DMS 273 (cell line): ENCODE measurements around the gene THADA.
A peak's percentile ranks its signal among the peaks of the same experiment; 100 is the strongest.
"Not testable (repeated sequence)": the region's sequence is repeated elsewhere in the genome, so short reads cannot be mapped to it uniquely, and the experiment has no call there.

Source experiments
- DNase-seq: peaks from one replicate; lab custom pipeline; 2025; ENCODE audit not compliant: unreplicated experiment; lab: John Stamatoyannopoulos, UW

THADA gene

DNA sequence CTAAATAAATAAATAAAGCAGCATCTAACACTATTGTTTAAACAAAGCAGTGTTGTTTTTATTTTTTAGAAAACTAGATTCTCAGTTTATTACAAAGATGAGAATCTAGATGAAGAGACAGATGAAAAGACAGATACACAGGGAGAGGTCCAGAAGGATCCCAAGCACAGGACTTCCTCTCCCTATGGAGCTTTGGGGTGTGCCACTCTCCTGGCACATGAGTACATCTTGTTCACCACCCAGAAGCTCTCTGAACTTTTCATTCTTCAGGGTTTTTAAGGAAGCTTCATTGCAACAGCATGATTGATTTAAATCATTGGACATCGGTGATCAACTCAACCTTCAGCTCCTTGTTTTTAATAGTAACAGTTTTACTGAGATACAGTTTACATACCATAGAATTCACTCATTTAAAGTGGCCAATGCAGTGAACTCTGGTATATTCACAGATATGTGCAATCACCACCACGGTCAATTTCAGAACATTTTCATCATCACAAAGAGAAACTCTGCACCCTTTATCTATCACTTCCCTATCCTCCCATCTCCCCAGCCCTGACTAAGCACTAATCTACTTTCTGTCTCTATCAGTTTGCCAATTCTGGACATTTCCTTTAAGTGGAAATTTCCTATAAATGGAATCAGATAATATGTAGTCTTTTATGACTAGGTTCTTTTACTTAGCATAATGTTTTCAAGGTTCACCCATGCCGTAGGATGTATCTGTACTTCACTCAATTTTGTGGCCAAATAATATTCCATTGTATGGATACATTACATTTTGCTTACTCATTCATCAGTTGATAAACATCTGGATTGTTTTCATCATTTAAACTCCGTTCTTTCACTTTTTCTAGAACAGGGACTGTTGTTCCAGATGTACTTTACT, 307.2 kb downstream of the THADA start:
- no peak for DNase-seq

DNA sequence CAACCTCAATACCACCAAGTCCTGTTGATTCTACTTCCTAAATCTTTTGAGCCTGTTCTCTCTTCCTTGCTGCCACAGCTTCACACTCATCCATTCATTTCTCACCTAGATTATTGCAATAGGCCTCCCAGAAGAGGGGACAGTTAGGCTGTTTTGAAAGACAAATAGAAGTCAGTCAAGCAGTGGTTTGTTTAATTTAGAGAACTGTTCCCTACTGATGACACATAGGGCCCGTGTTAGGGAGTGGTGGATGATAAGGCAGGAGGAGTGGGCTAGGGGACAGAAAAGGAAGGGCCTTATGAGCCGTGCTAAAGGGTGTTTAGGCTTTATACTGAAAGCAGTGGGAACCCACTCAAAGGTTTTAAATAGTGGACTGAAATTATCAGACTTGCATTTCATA, 309.9 kb downstream of the THADA start:
- no peak for DNase-seq

DNA sequence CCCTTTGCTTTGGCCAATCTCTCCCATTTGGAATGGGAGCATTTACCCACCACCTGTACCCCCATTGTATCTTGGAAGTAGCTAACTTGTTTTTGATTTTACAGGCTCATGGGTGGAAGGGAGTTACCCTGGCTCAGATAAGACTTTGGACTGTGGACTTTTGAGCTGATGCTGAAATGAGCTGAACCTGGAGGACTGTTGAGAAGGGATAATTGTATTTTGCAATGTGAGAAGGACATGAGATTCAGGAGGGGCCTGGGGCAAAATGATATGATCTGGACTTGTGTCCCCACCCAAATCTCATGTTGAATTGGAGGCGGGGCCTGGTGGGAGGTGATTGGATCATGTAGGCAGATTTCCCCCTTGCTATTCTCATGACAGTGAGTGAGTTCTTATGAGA, 310.9 kb downstream of the THADA start:
- DNase-seq = no peak

DNA sequence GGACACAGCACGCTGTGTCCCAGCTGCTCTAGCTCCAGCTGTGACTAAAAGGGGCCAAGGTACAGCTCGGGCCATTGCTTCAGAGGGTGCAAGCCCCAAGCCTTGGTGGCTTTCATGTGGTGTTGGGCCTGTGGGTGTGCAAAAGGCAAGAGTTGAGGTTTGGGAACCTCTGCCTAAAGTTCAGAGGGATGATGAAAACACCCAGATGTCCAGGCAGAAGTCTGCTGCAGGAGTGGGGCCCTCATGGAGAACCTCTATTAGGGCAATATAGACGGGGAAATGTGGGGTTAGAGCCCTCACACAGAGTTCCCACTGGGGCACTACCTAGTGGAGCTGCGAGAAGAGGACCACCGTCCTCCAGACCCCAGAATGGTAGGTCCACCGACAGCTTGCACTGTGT, 311.5 kb downstream of the THADA start:
- DNase-seq = not testable (repeated sequence)

DNA sequence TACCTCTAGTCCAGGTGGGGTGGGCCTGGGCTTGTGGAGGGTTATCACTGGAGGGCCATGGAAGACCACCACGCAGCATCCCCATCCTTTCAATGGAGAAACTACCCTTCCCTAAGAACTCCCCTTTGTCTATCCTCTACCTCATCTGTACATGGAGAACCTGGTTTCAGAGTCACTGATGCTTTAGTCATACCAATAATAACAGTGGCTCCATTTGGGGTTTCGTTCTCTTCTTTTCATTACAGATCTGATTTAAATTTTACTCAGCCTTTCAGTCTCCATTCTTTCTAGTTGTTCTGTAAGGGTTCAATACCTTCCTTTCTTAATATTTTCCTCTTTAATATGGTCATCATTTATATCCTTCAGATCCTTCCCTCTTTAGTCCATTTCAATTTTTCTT, 314.8 kb downstream of the THADA start:
- no peak for DNase-seq

DNA sequence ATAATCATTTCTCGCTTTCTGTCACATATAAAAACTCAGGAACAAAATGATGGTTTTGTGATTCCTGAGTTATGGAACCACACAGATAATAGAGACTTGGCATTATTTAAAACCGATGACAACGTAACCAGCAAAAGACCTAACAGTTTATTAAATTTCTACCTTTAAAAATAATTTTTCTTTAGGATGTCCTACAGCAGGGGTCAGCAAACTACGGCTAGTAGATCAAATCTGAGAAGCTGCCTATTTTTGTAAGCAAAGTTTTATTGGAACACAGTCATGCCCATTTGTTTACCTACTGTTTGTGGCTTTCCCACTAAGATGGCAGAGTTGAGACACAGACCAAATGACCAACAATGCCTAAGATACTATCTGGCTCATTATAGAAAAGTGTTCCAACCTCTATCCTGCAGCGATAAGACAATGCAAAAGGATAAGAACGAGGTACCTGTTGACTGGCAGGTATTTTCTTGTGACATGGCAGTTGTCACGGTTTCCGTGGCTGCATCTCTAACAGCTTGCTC, 316.5 kb downstream of the THADA start:
- no peak for DNase-seq

DNA sequence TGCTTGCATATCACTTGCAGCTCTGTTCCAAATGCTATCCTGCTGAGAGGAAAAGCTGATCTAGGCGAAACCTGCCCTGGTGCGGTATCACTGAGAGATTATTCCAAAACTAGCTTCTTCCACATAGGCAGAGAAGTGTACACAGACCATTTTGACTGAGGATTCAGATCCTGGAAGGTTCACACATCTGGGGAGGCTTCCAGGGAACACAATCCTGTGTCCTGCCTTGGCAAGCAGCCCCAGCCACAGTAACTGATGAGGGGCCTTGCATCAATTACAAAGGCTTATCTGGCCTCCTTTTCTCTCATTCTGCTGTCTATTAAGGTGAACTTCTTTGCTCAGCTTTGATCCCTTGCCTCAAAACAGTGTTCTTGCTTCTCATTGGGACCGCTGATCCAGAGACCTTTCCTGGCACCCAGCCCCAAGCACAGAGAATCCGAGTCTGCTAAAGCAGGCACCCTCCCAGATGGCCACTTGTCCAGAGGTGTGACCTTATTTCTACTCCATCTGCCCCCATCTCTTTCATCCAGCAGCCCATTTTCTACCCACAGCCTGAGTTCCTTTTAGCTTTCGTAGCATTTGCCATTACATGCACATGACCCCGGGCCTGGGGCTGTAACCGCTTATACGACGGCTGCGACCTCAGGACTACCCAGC, 317.1 kb downstream of the THADA start:
- DNase-seq = peak; percentile 27

DNA sequence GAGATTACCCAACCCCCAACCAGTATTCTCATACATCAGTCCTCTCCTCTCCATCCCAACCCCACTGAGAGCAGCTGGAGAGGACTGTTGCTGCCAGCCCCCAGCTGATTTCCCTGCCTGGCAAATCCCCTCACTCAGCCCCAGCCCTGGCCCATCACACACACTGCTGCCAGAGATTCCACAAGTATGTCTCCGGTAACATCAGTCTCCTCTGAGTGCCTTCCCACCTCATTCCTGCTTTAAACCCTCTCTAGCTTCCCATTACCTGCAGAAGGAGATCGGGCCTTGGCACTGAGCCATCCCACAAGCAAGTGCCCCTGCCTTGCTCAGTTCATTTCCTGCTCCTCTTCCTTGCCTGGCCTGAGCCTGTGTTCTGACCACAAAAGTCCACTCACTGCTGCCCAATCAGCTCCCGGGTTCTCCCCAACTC, 318.9 kb downstream of the THADA start:
- DNase-seq = peak; percentile 17

DNA sequence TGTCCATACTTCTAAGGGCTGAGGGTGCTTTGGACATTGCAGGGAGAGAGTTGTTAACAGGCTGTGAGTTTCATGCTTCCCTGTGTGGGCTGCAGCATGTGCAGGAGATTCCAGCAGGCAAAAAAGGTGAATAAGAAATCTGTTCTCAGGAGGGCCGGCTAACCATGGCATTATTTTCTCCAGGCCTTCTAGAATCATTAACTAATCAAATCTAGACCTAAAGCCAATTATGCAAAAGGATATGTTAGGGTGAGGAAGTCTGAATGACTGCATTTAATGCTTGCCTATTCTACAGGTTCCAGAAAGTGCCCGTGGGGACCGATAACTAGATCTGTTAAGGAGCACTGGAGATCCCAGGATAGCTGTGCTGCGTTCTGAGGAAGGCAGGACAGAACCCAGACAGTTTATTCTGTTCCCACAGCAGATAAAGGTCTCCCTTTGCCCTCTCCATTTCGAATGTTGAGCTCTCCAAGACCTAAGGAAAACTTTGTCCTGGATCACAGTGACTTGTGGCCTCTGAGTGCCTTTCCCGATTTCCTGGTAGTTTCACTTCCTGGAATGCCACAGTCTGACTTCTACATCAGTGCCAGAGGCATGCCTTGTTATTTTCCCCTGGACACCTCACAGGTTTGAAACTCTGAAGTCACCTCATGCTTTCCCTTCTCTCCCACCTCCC, 319.4 kb downstream of the THADA start:
- no peak for DNase-seq

DNA sequence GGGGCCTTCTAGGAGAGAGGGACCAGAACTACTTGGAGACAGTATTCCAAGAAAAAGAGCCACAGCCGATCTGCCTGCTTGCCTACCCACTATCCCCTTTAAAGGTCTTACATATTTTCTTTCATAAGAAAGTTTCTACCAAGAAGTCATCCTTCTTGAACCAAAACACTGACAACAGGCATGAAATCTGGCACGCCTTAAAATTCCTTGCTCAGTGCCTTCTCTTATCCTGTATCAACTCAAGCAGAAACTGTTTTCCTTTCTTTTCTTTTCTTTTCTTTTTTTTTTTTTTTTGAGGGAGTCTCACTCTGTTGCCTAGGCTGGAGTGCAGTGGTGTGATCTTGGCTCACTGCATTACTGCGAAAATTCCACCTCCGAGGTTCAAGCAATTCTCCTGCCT, 321.1 kb downstream of the THADA start:
- DNase-seq = no peak

DNA sequence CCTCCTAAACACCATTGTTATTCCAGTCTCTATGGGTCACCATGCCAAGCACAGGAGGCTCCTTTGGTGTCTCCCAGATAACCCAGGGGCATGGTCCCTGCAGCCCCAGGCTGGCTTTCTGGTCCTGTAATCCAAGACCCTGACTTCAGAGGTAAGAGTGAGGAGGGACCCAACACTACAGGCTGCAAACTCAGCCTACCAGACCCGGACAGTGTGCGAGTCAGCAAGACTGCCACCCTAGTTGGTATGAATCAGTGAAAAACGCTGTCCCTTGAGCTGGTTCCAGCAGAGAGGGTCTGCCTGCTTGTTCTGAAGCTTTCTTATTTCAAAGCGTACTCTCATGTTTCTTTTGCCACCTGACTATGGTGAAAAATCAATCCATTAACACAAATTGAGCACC, 321.8 kb downstream of the THADA start:
- DNase-seq = no peak

DNA sequence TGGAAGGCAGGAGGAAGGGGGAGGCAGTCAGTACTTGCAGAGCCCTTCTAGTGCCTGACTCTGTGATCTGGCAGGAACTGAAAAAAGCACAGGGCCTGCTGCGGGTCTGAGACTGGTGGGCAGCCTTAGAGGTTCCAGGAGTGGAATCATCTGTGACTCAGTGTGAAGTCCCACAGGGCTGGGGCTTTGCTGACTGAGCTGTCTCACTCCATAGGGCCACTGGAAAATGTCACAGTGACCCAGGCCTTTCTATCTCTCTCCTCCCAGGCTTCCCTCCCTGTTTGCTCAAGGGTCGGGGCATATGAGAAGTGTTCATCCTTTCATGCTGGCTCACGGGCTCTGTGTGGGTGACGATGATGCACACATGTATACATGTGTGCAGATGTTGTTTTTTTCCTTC, 322.3 kb downstream of the THADA start:
- DNase-seq = no peak

DNA sequence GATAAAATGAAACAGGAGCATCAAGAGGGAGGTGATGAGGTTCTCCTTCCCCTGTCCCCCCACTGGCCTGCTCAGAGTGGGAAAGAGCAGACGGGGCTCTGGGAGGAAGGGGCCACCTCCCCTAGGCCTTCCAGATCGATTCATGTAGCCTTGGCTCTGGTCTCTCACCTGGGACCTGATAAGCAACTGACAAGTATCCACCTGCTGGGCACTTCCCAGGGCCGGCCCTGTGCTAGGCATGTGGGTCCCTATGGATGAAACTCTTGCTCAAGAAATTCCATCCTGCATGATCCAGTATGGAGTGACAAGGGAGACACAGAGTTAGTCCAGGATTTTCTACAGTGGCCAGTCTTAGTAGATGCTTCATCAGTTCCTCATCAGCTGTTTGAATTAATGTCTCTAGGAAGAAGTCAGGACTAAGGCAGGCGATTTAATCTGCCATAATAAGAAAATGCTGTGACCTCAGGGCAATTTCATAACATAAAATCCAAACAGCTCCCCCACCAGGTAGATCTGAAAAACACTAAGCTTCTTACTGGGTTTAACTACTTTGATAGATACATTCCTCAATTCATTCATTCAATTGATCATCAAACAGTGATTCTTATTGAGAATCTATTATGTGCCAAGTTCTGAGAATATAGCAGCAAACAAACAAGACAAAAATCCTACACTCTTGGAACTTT, 324.8 kb downstream of the THADA start:
- DNase-seq = no peak

DNA sequence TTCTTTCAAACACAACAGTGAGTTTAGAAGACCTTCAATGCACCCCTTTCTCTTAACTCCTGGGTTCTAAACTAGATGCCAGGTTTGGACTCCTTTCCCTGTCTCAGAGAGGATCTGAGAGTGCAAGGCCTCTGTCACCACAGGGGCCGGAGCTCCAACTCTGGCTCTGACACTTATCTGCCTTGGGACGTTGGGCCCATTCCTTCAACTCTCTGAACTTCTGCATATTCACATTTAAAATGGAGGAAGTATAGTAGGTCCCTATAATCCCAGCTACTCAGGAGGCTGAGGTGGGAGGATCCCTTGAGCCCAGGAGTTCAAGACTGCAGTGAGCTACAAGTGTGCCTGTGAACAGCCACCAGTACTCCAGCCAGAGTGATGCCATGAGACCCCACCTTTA, 325.4 kb downstream of the THADA start:
- DNase-seq = no peak

DNA sequence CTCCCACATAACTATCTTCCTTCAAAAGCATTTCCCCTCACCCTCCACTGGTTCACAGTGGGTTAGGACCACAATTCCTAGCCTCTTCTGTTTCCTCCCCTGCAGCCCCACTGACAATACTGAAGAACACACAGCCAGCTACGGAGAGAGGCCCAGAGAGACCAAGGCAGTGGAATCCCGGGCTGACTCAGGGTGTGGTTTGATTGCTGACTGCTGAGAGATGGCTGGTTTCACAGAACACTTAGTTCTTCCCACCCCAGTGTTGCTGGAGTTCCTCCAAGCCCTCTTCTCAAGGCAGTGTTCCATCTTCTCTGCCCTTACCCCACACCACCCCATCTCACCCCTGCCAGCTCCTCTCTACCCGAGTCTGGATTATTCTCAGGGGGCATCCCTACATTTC, 326.1 kb downstream of the THADA start:
- DNase-seq = no peak

DNA sequence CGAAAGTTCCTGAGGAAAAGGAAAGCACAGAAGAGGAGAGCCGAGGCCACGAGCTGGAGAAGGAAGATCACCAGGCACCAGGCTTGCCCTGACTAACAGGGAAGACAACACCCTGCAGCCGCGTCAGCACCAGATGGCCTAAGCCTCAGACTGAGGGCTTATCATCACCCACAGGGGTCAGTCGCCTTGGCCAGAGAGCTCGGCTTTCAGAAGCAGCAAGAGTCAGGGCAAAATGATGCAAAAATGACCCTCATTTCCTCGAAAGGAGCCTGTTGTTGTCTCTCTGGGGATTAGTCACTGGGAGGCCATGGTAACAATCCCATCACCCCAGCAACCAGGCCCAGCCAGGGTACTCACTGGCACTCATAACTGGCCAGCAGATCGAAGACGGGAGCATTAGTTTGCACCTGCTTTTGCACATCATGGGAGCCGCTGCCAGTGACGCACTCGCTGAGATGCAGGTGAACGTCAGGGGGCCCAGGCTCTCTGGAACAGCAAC, 326.7 kb downstream of the THADA start:
- peak; percentile 58 for DNase-seq

DNA sequence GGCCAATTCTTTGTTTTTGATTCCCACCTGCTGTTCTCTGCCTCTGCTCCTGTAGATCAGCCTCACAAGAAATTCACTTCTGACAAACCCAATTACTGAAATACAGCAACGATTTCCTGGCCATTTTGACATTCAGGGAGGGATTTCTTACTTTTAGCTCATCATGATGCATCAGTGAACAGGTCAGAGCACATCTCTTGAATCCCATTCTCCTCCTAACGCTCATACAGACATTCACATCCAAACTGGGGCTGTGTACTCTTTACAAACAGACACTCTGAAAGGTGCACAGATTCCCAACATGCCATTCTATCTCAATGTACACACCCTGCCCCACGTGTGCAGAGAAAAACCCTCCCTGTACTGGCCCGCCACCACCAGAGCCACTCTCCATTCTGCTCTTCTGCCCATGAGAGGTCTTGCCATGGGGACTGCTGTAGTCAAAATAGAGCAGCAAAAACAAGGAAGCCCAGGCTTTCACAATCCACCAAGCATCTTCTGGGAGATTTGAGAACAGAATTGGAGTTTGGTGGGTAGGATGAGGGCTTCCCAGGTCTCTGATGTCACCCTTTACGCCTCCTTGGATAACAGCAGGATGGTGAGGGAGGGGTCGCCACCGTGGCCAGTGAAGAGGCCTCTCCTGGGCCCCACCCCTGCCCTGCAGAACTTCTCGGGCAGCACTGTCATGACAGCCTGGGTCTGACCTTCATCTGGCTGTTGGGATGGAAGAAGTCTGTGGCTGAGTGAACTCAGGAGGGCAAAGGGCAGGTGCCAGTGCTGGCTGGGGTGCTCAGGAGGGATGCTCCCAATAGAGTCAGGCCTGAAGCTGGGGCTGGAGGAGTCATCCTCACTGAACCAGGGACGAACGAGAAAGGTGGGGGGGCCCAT, 327.5 kb downstream of the THADA start:
- DNase-seq = no peak

DNA sequence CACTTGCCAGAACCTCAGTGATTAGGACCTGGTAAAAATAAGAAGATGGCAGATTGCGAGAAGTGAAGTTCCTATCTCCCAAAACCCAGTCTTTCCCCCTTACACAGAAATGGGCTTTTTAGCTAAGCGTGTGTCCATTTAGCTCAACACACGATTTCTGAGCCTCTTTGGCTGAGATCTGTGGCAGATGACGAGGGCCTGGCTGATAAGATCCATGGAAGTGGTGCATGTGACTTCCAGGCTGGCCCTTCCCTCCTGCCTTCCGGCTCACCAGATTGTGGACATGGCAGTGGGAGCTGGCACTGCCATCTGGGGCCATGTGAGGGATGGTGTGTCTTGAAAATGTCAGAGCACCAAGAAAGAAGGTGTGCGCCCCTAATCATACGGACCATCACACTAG, 328.5 kb downstream of the THADA start:
- DNase-seq = peak; percentile 80

DNA sequence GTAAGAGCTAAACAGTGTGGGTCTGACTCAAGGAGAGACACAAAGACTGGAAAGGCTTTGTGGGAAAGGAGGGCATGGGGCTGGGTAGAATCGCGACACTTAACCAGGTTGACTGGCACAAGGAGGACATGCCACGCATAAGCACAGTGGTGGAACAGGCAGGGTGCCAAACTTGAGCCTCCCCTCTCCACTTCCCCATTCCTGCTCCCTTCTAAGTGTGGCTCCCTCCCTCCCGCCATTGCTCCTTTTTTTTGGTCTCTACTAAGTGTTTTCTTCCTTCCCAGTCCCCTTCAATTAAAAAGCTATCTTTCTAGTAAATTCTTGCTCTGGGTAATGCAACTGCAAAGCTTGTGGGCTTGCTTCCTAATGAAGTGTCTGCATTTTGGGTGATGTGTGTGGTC, 329.1 kb downstream of the THADA start:
- peak; percentile 24 for DNase-seq

DNA sequence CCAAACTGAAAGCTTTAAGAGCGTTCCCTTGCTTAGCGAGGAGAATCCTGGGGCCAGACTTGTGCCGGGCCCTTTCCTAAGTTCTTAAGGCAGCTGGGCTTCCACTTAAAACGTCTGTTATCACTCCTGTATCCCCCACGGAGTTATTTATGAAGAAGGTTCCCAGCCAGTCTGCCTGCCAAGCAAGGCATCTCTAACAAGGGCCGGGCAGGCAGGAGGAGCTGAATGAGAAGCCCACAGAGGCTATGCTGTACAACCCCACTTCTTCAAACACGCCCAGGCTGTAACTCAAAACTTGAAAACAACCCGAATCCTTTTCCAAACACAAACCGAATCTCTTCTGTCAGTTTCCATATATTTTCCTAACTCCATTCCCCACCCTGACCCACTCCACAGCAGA, 330.4 kb downstream of the THADA start:
- DNase-seq = peak; percentile 84
